GM18951 (cell line): ENCODE results near the gene CALM1.

Experiments used
- POLR2A ChIP-seq: IDR thresholded peaks from 4 replicates; pipeline ENCODE4 v1.6.1; 2011; ENCODE audit warnings: mild to moderate bottlenecking; ENCODE audit not compliant: insufficient read length, insufficient read depth; ENCODE audit errors: extremely low read depth
- in situ Hi-C: fragments of 300-500 bp; cut with MboI; formaldehyde crosslinking; loops from one replicate; pipeline ENCODE4 v1.12.0; 2022; ENCODE audit warnings: low sequenced_read_pairs, mixed read lengths, inconsistent platforms; ENCODE audit not compliant: unreplicated experiment

CALM1 gene

DNA sequence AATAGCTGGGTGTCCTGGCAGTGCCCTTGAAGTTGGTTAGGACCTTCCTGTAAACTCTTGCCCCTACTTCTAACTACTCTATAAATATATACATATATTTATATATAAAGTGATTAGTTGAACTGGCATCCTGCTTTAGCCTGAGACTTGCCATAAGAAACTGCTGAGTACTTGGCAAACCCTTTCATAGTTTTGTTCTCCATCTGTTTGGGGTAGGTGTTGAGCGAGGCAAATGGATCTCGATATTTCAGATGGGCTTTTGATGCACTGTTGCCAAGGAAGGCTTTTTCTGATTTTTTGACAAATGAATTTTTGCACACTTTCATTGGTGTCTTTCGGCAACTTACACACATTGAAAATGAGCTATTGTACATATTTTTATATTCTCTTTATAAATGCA lies 10.4 kb downstream of the CALM1 start:
- in situ Hi-C loops = no loop called here
- TF ChIP-seq POLR2A = no peak

DNA sequence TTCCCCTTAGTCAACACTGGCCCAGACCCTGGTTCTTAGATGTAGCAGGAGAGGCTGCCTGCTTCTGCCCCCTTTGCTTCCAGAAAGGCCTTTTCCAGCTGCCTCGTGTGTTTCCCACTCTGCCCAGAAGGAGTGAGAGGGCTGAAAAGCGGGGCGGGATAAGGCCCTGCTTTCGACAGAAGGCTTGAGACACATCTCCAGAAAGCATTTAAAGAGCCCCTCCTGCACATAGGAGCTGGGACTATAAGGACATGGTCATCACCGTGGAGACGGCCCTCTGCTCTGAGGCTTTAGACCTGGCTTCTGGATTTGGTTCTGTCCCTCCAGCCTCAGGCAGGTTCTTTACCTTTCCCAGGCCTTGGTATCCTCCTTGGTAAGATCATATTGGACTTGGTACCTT lies 11.9 kb downstream of the CALM1 start:
- in situ Hi-C loops = no loop called here
- no peak for TF ChIP-seq POLR2A

DNA sequence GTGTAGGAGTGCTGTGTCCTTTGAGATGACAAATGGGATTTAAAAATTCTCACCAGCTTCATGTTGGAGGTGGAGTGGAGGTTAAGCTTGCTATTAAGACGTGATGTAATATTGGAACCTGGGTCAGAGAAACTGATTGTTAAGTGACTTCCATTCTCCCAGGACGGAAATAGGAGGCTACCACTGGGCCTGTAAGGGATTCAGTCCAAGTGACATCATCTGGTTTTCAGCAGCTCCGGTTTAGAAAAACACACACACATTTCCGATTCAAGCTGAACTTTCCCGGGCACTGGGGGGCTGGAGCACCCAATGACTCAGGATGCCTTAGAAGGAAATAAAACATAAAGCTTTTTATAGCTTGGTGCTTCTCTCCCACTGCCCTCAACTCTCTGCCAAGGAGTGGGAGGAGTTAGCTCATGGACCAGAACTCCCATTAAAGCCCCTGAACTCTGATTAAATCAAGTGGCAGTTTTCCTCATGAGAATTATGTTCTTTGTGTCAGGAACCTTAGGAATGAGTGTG lies 12.4 kb downstream of the CALM1 start:
- no peak for TF ChIP-seq POLR2A
- in situ Hi-C loops = no loop called here

DNA sequence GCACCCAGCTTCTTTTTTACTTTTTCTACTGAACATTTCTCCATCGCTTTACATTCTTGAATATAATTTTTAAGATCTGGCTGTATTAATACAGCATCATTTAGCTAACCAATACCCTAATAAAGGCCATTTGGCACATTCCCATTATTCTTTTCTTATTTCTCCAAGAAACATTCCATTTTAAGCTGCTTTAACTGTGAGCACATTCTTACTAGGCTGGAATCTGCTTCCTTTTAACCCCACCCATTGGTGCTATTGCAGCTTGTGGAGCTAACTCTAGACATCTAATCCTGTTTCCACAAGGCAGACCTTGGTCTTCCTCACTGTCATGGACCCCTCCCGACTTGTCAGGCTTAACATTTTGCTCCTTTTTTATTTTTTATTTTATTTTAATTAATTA lies 15.2 kb downstream of the CALM1 start:
- TF ChIP-seq POLR2A = no peak
- in situ Hi-C loops = no loop called here

DNA sequence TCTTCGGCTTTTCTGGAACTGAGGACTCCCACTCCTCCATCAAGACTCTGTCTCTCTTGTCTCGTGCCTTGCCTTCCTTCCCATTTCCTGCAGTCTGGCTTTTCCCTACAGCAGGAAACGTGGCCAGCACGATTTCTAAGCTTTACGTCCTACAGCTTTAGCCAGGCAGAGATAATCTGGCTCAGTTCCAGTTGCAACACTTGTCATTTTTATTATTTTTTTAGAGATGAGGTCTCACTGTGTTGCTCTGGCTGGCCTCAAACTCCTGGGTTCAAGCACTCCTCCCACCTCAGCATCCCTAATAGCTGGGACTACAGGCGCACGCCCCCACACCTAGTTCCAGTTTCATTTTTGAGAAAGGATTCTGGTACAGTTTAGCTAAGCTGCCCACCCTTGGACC lies 19.9 kb downstream of the CALM1 start:
- no peak for TF ChIP-seq POLR2A
- in situ Hi-C loops = no loop called here

DNA sequence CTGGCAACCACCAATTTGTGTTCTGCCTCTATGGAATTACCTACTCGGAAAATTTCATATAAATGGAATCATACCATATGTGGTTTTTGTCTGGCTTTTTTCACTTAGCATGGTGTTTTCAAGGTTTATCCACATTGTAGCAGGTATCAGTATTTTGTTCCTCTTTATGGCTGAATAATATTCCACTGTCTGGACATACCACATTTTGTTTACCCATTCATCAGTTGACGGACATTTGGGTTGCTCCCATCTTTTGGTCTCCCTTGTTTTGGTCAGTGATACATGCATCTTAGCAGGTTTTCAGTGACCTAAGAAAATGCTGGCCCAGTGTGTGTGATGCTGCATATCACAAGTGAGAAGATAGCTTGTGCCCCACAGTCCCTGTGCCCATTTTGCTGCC lies 21.2 kb downstream of the CALM1 start:
- in situ Hi-C loops = no loop called here
- no peak for TF ChIP-seq POLR2A

DNA sequence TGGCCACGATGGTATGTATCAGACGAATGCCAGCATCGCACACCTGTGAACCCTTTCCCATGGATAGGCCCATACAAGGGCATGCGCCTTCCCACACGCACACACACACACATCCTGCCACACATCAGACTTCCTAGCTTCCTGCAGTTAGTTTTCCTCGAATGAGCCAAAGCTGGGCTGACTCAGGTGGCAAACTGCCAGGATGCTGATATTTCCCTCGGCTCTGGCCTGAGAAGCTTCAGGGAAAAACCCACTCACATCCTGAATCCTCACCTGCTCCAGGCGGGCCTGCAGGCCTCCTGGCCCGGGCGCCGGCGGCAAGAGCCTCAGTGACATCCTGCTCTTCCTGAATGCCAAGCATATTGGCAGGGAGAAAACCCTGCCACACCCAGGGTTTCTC lies 22.4 kb downstream of the CALM1 start:
- in situ Hi-C loops = no loop called here
- no peak for TF ChIP-seq POLR2A

DNA sequence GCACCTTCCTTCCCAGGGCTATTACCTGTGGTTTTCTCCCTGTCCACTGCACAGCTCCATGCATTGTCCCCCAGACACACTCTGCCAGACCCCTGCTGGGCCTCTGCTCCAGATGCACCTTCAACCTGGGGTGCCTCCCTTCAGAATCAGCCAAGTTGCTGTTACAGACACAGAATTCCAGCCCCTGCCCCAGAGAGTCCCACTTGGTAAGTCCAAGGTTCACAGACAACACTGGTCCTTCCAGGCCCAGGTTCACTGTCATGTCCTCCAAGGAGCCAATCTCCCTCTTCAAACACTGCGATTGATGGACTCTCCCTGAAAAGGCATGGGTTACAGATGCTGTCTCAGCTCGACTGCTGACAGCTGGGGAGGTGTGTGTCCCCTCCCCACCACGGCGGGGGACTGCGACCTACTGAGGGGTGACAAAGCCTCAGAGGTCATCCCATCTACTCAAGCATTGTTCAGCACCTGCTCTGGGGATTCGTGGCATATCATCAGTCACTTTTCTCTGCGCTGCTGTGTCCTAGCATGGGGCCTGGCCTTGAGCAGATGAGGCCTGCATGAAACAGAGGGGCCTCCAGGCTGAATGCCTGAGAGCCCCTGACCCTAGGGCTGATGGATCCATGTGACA lies 24.3 kb downstream of the CALM1 start:
- TF ChIP-seq POLR2A = no peak
- in situ Hi-C loops = no loop called here

DNA sequence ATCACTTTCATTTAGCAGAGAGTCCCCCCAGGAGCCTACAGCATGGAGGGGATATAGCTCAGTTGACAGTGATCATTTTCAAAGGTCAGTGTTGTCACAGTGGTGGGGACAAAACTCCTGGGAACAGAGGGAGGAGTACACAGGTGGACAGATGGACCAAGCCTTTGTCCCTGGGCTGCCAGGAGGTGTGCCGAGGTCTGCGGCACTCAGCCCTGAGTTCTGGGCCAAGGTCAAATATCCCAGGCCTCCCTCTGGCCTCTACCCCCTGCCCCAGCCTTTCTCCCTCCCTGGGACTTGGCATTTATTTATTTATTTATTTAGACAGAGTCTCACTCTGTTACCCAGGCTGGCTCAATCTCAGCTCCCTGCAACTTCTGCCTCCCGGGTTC lies 24.8 kb downstream of the CALM1 start:
- TF ChIP-seq POLR2A = no peak
- in situ Hi-C loops = no loop called here

DNA sequence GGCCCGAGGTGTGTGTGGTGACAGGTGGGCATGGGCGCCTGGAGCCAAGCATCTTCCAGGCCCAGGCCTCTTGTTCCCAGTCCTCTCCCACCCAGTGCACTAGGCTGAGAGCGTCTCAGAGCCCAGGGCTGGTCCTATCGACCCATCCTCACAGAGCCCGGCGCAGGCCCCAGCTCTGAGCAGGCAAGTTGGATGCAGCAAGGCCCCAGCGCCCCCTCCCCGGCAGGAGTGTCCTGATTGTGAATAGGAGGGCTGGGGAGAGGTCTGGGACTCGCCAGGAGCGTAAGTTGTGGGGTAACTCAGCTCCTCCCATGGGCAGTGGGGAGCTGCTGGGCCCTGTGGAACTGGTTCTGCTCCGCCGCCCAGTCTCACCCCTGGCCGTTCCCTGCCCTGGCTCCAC lies 26.3 kb downstream of the CALM1 start:
- TF ChIP-seq POLR2A = no peak
- in situ Hi-C loops = no loop called here

DNA sequence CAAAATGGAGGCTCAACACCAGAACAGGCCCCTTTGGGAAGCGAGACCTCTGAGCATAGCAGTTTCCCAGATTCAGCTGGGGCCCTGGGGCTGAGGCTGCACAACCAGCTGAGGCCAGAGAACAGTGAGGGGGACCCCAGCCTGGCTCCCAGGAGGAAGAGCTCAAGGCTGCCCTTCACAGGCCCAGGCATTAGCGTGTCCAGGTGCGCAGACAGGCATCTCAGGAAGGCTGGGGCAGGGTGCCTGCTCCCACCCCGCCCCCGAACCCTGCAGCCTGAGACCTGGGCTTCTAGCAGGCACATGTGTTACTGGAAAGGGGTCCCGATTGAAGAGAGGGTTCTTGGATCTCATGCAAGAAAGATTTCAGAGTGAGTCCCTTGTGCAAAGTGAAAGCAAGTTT lies 27.2 kb downstream of the CALM1 start:
- no peak for TF ChIP-seq POLR2A
- in situ Hi-C loops = no loop called here

DNA sequence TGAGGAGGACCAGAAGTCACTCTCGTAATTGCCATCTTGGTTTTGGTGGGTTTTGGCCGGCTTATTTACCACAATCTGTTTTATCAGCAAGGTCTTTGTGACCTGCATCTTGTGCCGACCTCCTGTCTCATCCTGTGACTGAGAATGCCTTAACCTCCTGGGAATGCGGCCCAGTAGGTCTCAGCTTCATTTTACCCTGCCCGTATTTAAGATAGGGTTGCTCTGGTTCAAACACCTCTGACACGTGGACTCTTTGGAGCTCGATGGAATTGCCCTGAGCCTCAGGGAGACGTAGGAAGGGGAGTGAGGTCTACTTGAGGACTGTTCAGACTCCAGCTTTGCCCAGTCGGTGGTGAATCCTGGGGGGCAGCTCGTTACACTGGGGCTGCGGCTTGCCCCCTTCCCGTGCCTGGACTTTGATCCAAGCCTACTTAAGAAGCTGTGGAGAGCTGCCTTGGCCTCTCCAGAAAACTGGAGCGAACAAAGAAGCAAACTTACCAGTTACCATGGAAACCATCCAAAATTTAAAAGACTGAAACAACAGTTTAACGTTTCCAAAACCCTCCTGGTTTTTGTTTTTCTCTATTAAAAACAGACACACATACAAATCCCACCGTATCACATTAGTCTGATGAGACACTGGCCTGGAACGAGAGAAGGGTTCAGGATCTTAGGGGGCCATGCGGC lies 28.0 kb downstream of the CALM1 start:
- TF ChIP-seq POLR2A = no peak
- in situ Hi-C loops = no loop called here

DNA sequence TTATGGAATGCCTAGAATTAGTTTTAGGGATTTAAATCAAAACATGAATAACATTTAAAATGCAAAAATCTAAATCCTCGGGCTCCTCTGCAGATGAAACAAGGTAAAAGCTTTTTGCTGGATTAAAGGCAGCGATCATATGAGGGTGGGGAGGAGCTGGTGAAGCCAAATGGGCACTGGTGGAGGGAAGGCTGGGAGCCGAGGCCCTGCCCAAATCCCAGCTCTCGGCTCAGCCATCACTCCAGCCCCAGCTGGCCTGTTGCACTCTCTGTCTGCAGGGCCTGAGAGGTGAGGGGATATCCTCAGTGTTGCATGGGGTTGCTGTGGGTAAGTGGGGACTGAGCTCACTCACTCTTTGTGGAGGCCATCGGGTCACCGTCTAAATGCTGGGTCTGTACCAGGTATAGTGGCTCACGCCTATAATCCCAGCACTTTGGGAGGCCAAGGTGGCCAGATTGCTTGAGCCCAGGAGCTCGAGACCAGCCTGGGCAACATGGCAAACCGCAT lies 28.6 kb downstream of the CALM1 start:
- in situ Hi-C loops = no loop called here
- TF ChIP-seq POLR2A = no peak

DNA sequence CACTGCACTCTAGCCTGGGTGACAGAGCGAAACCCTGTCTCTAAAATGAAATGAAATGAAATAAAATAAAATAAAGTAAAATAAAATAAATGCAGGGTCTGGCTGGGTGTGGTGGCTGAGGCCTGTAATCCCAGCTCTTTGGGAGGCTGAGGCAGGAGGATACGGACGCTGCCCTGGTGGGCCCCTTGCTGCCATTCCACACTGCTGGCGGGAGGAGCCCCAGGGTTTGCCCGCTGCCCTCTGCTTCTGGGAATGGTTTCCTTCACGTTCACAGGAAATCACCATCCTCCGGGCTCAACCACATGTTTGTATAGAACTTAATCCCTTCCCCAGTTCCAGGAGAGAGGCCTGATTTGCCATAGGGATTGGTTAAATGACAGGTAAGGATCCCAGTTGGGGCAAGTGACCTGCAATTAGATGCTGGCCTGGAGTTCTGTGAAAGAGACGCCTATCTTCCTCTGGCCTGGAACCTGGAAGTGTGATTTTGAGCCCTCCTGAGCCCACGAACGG lies 29.3 kb downstream of the CALM1 start:
- in situ Hi-C loops = no loop called here
- no peak for TF ChIP-seq POLR2A

DNA sequence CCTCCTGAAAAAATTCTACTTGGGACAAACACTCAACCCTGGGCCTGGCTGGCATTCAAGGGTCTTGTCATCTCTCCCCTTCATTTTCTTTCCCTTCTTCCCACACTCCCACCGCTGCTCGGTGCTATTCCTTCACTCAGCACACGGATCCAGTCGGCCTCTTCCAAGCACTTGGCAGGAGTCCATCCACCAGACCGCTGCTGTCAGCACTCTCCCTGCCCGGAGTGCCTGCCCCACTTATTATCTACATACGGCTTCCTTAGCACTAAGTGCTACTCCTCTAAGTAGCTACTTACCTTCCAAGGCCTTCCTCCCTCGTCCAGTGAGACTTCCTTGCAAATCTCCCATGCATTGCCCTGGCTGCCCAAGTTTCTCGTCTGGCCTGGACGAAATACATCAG lies 29.8 kb downstream of the CALM1 start:
- no peak for TF ChIP-seq POLR2A
- in situ Hi-C loops = no loop called here
